Activated CD4-positive, alpha-beta T cell treated with anti-CD3 and anti-CD28 coated beads for 4 hours (primary cell): ENCODE data around the gene DES.

Experiments
- DNase-seq, 2 donors: peaks; one replicate each; pipeline ENCODE4 v3.0.0-alpha.2; 2020

DES gene

DNA sequence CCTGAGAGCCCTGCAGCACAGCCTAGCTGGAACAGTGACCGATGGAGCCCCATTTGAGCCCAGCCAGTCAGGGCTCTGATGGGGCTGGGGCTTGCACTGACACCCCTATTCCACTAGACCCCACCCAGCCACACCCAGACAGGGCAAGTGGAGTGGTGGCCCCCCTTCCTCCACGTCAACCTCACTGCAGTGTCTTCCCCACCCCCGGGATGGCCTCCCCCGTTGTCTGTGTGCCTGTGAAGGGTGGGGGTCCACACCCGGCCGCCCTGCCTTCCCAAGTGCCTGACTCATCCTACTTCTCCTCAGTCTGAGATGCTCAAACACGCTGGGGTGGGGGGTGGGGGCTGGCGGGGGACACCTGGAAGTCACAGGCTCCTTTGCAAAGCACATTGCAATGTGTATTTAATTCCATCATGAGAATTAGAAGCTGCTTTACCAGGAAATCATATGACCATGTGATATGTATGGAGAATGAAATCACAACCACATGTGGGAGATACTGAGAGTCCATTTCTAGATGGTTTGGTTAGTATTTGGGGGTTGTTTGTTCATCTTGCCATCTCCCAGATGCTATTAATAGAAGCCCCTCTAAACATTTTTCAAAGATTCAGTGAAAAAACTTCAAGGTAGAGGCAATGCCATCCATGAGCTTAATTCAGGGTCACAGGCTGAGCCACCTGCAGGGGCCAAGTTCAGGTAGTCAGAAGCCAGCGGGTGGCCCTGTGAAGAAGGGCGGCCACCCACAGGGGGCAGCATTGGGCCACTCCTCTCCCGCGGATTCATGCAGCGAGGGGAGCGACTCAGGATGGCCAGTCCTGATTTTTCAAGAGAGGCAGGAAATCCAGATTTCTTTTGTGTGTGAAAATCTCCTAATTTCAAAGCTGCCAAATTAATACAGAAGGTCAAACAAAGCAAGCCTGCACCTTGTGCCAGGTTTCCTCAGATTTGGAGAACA, 57.8 kb downstream of the DES start:
- peak; percentile 43 to 50 for DNase-seq
